ENCODE data around the gene PLCG1. TPM values are rescaled to one million over a fixed set of nuclear protein-coding genes. Genes with fewer than 3 reads are reported as not detected.

PLCG1 gene
- total RNA-seq, 2 experiments from 2014 or later, result 387 to 404 TPM

GRCh38 chr20:41168281-41169161 is 31.2 kb downstream of the PLCG1 start:
- peaks cover 97% of the 10 kb centered on the region for H3K36me3 Mint-ChIP-seq (ENCODE audit: low read depth)
- ChIA-PET CTCF (no interaction called here), POLR2A (interaction anchor here (1.2 to 3.1 kb wide), 3 partner anchors 8 to 12 kb away, joined by 3 to 22 read pairs (median 7); no protein-coding TSS in a partner anchor)
- no peaks in the 10 kb centered on the region for H3K27me3 Mint-ChIP-seq
- H3K4me1 Mint-ChIP-seq (ENCODE audit: low read depth), result peaks cover 37% of the 10 kb centered on the region
- H3K4me1 ChIP-seq (ENCODE audit: insufficient read depth, low read length), result peaks cover 54% of the 10 kb centered on the region
- TF ChIP-seq CTCF (IDR thresholded peaks at IDR 0.05), result no peak
- H3K4me3 ChIP-seq (ENCODE audit: low read length), result no peak overlapping the region
- DNase-seq (no peak), ATAC-seq (ENCODE audit: poor library complexity) (no peak)
- peaks cover 99% of the 10 kb centered on the region for H3K36me3 ChIP-seq (ENCODE audit: insufficient read depth, low read length)
- H3K9me3 Mint-ChIP-seq, result no peaks in the 10 kb centered on the region
- H3K27ac Mint-ChIP-seq, result peak overlapping the region; percentile 96
- peak overlapping the region; percentile 23 to 58 for H3K27ac ChIP-seq (ENCODE audit: low read depth in 1 of 2, low read length in 2 of 2)
- H3K9me3 ChIP-seq (ENCODE audit: control insufficient read depth in 1 of 2, insufficient read depth in 1 of 2, low read length in 2 of 2), result no peaks in the 10 kb centered on the region
- H3K27me3 ChIP-seq (ENCODE audit: control insufficient read depth in 1 of 2, insufficient read depth in 2 of 2, low read length in 2 of 2), result no peaks in the 10 kb centered on the region
- no peak overlapping the region for H3K4me3 Mint-ChIP-seq
- intact Hi-C loops (cut with DNase I, micrococcal nuclease), result no loop called here

GRCh38 chr20:41169162-41169690 is 31.9 kb downstream of the PLCG1 start:
- no peaks in the 10 kb centered on the region for H3K9me3 Mint-ChIP-seq
- H3K4me3 ChIP-seq (ENCODE audit: low read length), result no peak overlapping the region
- peaks cover 99% of the 10 kb centered on the region for H3K36me3 ChIP-seq (ENCODE audit: insufficient read depth, low read length)
- DNase-seq (no peak), ATAC-seq (ENCODE audit: poor library complexity) (no peak)
- H3K4me1 ChIP-seq (ENCODE audit: insufficient read depth, low read length), result peaks cover 48% of the 10 kb centered on the region
- H3K4me3 Mint-ChIP-seq, result no peak overlapping the region
- H3K27me3 ChIP-seq (ENCODE audit: control insufficient read depth in 1 of 2, insufficient read depth in 2 of 2, low read length in 2 of 2), result no peaks in the 10 kb centered on the region
- POLR2A ChIA-PET, result interaction anchor here (3.1 kb wide), 1 partner anchor 13 kb away, joined by 22 read pairs; no protein-coding TSS in a partner anchor
- CTCF ChIA-PET, result no interaction called here
- H3K36me3 Mint-ChIP-seq (ENCODE audit: low read depth), result peaks cover 97% of the 10 kb centered on the region
- intact Hi-C loops (cut with DNase I, micrococcal nuclease), result no loop called here
- TF ChIP-seq CTCF (IDR thresholded peaks at IDR 0.05), result no peak
- no peaks in the 10 kb centered on the region for H3K27me3 Mint-ChIP-seq
- H3K9me3 ChIP-seq (ENCODE audit: control insufficient read depth in 1 of 2, insufficient read depth in 1 of 2, low read length in 2 of 2), result no peaks in the 10 kb centered on the region
- H3K4me1 Mint-ChIP-seq (ENCODE audit: low read depth), result peaks cover 30% of the 10 kb centered on the region
- peak overlapping the region in 1 of 2 donors; percentile 58 for H3K27ac ChIP-seq (ENCODE audit: low read depth in 1 of 2, low read length in 2 of 2)
- peak overlapping the region; percentile 96 for H3K27ac Mint-ChIP-seq

GRCh38 chr20:41169791-41170351 is 32.5 kb downstream of the PLCG1 start:
- no peak for ATAC-seq (ENCODE audit: poor library complexity)
- peaks cover 26% of the 10 kb centered on the region for H3K4me1 Mint-ChIP-seq (ENCODE audit: low read depth)
- H3K4me3 Mint-ChIP-seq, result no peak overlapping the region
- CTCF ChIA-PET, result no interaction called here
- Histone ChIP-seq H3K9me3 (ENCODE audit: control insufficient read depth in 1 of 2, insufficient read depth in 1 of 2, low read length in 2 of 2) (no peaks in the 10 kb centered on the region), H3K4me3 (ENCODE audit: low read length) (no peak overlapping the region), H3K27ac (ENCODE audit: low read depth in 1 of 2, low read length in 2 of 2) (peak overlapping the region in 1 of 2 donors; percentile 58), H3K36me3 (ENCODE audit: insufficient read depth, low read length) (peaks cover 99% of the 10 kb centered on the region), H3K27me3 (ENCODE audit: control insufficient read depth in 1 of 2, insufficient read depth in 2 of 2, low read length in 2 of 2) (no peaks in the 10 kb centered on the region), H3K4me1 (ENCODE audit: insufficient read depth, low read length) (peaks cover 48% of the 10 kb centered on the region)
- no peak for TF ChIP-seq CTCF (IDR thresholded peaks at IDR 0.05)
- H3K36me3 Mint-ChIP-seq (ENCODE audit: low read depth), result peaks cover 99% of the 10 kb centered on the region
- no peaks in the 10 kb centered on the region for H3K27me3 Mint-ChIP-seq
- intact Hi-C loops (cut with DNase I, micrococcal nuclease), result loop anchor here in 1 of 2 experiments (5.0 kb wide), 1 partner anchor 33 kb away; the partner anchor contains the start of gene PLCG1
- POLR2A ChIA-PET, result interaction anchor here (3.1 kb wide), 1 partner anchor 13 kb away, joined by 22 read pairs; no protein-coding TSS in a partner anchor
- peak in 1 of 14 experiments; percentile 24 for DNase-seq
- peak overlapping the region; percentile 96 for H3K27ac Mint-ChIP-seq
- no peaks in the 10 kb centered on the region for H3K9me3 Mint-ChIP-seq
